Activated CD8-positive, alpha-beta T cell treated with anti-CD3 and anti-CD28 coated beads for 36 hours (primary cell): ENCODE data around the gene C2orf66. TPM values are rescaled to one million over a fixed set of nuclear protein-coding genes. Genes with fewer than 3 reads are reported as not detected.

Experiments
- ATAC-seq: fragments of 200-7000 bp; cut with Tn5 transposase; one replicate; pipeline ENCODE4 v1.10.0; 2021; ENCODE audit warnings: mild to moderate bottlenecking, moderate library complexity
- CTCF ChIA-PET: fragments of 350-600 bp; sonication (Branson Sonifier 250); formaldehyde crosslinking; loops from one replicate; lab custom pipeline; 2021; ENCODE audit warnings: antibody characterized with exemption; lab: Charles Lee
- POLR2A ChIA-PET: fragments of 350-600 bp; sonication (Branson Sonifier 250); formaldehyde crosslinking; loops from one replicate; lab custom pipeline; 2021; ENCODE audit warnings: antibody characterized with exemption; lab: Charles Lee
- DNase-seq: peaks from one replicate; pipeline ENCODE4 v3.0.0-alpha.2; 2020
- H3K27ac Mint-ChIP-seq: one replicate; pipeline ENCODE4 v1.8.0; 2021; ENCODE audit warnings: mild to moderate bottlenecking, mixed read lengths
- H3K27me3 Mint-ChIP-seq: one replicate; pipeline ENCODE4 v1.8.0; 2021; ENCODE audit warnings: mixed read lengths
- H3K36me3 Mint-ChIP-seq: one replicate; pipeline ENCODE4 v1.8.0; 2021; ENCODE audit warnings: low read depth, mixed read lengths
- H3K4me1 Mint-ChIP-seq: one replicate; pipeline ENCODE4 v1.8.0; 2021; ENCODE audit warnings: low read depth, mixed read lengths
- H3K4me3 Mint-ChIP-seq: one replicate; pipeline ENCODE4 v1.8.0; 2021; ENCODE audit warnings: mild to moderate bottlenecking, moderate library complexity, mixed read lengths
- H3K9me3 Mint-ChIP-seq: one replicate; pipeline ENCODE4 v1.8.0; 2021; ENCODE audit warnings: mixed read lengths
- intact Hi-C: fragments of 100-400 bp; cut with micrococcal nuclease; formaldehyde crosslinking; loops from one replicate; pipeline ENCODE4 v1.10.0; 2022
- total RNA-seq, 2 experiments: library from RNA; stranded (reverse); gene quantifications; one replicate each; pipeline ENCODE4 v1.2.3, GENCODE V29; 2021
- TF ChIP-seq, protein P1 (sequence below): fragments of 200-600 bp; IDR thresholded peaks from one replicate; pipeline ENCODE4 v1.8.0; 2022; ENCODE audit warnings: antibody characterized with exemption, mild to moderate bottlenecking

C2orf66 gene
- total RNA-seq, 2 experiments from 2014 or later: not detected

DNA sequence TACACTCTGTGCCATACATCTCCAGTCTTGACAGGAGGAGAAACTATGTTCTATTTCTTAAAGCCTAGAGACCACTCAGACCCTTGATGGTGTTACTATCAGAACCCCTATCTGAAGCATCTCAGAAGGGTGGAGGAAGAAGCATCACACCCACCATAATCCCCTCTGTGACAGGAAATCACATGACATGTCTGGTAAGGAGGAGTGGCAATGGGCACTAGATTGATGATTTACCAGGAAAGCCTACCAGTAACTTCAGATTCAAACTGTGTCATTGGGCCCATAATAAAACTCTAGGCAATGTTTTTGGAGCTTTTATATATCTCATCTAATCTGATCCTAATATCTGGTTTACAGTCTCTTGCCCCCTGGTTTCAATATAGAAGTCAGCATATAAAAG is 37.1 kb upstream of the C2orf66 start:
- DNase-seq (no peak), ATAC-seq (peak; percentile 27)
- intact Hi-C loops: no loop called here
- no peaks in the 10 kb centered on the region for H3K9me3 Mint-ChIP-seq
- no peak overlapping the region for H3K4me3 Mint-ChIP-seq
- peaks cover 7% of the 10 kb centered on the region for H3K4me1 Mint-ChIP-seq
- TF ChIP-seq, protein P1, sequence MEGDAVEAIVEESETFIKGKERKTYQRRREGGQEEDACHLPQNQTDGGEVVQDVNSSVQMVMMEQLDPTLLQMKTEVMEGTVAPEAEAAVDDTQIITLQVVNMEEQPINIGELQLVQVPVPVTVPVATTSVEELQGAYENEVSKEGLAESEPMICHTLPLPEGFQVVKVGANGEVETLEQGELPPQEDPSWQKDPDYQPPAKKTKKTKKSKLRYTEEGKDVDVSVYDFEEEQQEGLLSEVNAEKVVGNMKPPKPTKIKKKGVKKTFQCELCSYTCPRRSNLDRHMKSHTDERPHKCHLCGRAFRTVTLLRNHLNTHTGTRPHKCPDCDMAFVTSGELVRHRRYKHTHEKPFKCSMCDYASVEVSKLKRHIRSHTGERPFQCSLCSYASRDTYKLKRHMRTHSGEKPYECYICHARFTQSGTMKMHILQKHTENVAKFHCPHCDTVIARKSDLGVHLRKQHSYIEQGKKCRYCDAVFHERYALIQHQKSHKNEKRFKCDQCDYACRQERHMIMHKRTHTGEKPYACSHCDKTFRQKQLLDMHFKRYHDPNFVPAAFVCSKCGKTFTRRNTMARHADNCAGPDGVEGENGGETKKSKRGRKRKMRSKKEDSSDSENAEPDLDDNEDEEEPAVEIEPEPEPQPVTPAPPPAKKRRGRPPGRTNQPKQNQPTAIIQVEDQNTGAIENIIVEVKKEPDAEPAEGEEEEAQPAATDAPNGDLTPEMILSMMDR: no peak
- ChIA-PET POLR2A (no interaction called here), CTCF (no interaction called here)
- H3K27me3 Mint-ChIP-seq: no peaks in the 10 kb centered on the region
- peaks cover 15% of the 10 kb centered on the region for H3K36me3 Mint-ChIP-seq
- no peak overlapping the region for H3K27ac Mint-ChIP-seq

DNA sequence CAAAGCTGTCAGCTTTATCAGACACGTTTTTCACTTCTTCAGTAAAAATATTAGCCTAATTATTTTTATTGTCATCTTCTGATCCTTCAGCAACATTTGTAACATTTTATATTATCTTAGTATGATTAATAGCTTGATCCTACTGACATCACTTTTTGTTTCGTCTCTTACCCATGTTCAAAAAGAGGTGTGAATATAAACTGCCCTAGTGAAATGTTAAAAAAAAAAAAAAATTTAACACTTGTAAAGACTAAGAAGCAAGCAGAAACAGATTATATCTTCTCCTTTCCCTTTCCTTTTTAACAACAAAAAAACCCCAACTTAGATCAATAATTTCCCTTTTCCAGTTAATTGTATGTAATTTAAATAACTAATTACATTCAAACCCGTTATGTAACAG is 36.2 kb upstream of the C2orf66 start:
- DNase-seq (no peak), ATAC-seq (no peak)
- Mint-ChIP-seq H3K27ac (no peak overlapping the region), H3K36me3 (peaks cover 20% of the 10 kb centered on the region), H3K9me3 (no peaks in the 10 kb centered on the region), H3K27me3 (no peaks in the 10 kb centered on the region), H3K4me1 (peaks cover 7% of the 10 kb centered on the region), H3K4me3 (no peak overlapping the region)
- TF ChIP-seq, protein P1: no peak
- CTCF ChIA-PET: no interaction called here
- POLR2A ChIA-PET: no interaction called here
- intact Hi-C loops: no loop called here

DNA sequence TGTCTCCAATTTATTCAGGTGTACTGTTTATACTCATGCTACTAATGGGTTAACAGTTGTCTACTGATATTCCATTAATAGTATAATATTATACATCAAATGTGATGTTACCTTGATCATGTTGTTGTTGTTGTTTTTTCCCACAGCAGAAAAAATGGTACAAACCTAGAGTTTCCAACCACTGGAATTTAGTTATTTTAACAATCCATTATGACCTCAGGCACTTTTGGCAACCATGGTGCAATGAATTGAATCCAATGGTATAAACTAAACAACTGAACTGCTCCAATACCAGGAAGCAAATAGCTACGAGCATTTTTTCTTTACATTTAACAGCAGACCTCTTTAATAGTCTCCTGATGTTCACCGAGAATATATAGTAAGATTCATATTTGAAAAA is 31.0 kb upstream of the C2orf66 start:
- H3K4me1 Mint-ChIP-seq: no peaks in the 10 kb centered on the region
- no peaks in the 10 kb centered on the region for H3K9me3 Mint-ChIP-seq
- CTCF ChIA-PET: no interaction called here
- ATAC-seq (no peak), DNase-seq (no peak)
- POLR2A ChIA-PET: no interaction called here
- peaks cover 16% of the 10 kb centered on the region for H3K36me3 Mint-ChIP-seq
- intact Hi-C loops: no loop called here
- H3K27ac Mint-ChIP-seq: no peak overlapping the region
- no peaks in the 10 kb centered on the region for H3K27me3 Mint-ChIP-seq
- TF ChIP-seq, protein P1: no peak
- H3K4me3 Mint-ChIP-seq: no peak overlapping the region

DNA sequence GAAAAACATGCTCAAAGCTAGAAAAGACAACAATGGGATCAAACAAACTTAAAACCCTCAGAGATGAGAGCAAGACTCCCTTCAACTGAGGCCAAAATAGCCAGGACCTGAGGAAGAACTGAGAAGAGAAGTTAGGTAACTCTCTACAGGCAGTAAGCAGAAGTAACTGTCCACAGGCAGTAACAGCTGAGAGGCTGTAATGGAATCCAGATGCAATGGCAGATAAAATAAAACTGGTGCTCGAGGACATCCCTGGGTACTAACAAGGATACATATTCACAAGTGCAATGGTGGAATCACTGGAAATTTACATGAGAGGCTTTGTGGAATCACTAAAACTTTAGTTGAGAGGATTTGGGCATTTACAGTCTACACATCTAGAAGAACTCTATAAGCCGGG is 30.4 kb upstream of the C2orf66 start:
- H3K4me1 Mint-ChIP-seq: no peaks in the 10 kb centered on the region
- ATAC-seq (no peak), DNase-seq (no peak)
- TF ChIP-seq, protein P1: no peak
- no peak overlapping the region for H3K27ac Mint-ChIP-seq
- H3K4me3 Mint-ChIP-seq: no peak overlapping the region
- H3K9me3 Mint-ChIP-seq: no peaks in the 10 kb centered on the region
- ChIA-PET CTCF (interaction anchor here (1.1 kb wide), 1 partner anchor 89 kb away, joined by 3 read pairs; no protein-coding TSS in a partner anchor), POLR2A (no interaction called here)
- intact Hi-C loops: no loop called here
- H3K27me3 Mint-ChIP-seq: no peaks in the 10 kb centered on the region
- H3K36me3 Mint-ChIP-seq: peaks cover 16% of the 10 kb centered on the region

DNA sequence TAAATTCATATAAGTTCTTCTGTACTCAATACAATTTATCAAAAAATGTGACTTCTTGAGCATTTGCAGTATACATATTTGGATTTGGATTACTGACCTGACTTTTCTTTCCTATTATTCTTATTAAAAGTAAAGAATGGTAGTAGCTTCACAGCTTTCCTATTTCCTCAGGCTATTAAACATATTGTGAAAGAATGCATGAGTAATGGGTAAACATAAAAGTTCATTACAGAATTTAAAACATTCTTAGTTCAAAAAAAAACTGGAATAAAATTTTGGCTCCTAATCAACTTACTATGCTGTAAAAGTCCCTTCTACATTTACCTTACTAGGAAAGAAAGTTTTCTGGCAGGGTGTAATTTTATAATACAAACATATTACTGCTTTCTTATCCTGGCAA is 27.3 kb upstream of the C2orf66 start:
- TF ChIP-seq, protein P1: no peak
- DNase-seq (no peak), ATAC-seq (no peak)
- Mint-ChIP-seq H3K4me1 (no peaks in the 10 kb centered on the region), H3K27ac (no peak overlapping the region), H3K27me3 (no peaks in the 10 kb centered on the region), H3K4me3 (no peak overlapping the region), H3K36me3 (peaks cover 16% of the 10 kb centered on the region), H3K9me3 (no peaks in the 10 kb centered on the region)
- ChIA-PET POLR2A (no interaction called here), CTCF (no interaction called here)
- intact Hi-C loops: no loop called here
